ENCODE data around the gene KLF6. TPM values are rescaled to one million over a fixed set of nuclear protein-coding genes. Genes with fewer than 3 reads are reported as not detected.

KLF6 gene
- total and polyA plus RNA-seq, 2 of the 4 experiments (the other 2 are of a cell fraction) = 69.0 to 123 TPM

- Histone ChIP-seq H3K36me3 (ENCODE audit: control insufficient read depth, insufficient read depth, low read length) (no peaks in the 10 kb centered on the region), H3K9ac (ENCODE audit: low read depth, low read length) (no peak overlapping the region), H2BK15ac (ENCODE audit: low read depth, low read length) (peak overlapping the region; percentile 23; the same call in 1 of the 3 replicates), H3K18ac (ENCODE audit: low read depth, low read length) (peak overlapping the region; percentile 34; the same call in 1 of the 2 replicates), H3K4me3 (ENCODE audit: insufficient read depth, low read depth, low read length) (no peak overlapping the region), H4K20me1 (ENCODE audit: insufficient read depth, low read length) (no peaks in the 10 kb centered on the region), H3K9me3 (ENCODE audit: control insufficient read depth, insufficient read depth, low read length) (no peaks in the 10 kb centered on the region), H3K14ac (replicated peaks; ENCODE audit: low read depth, low read length) (0 out of 2 replicates have a peak overlapping the region, but pooled peaks have one; percentile 27), H3K4me1 (ENCODE audit: control insufficient read depth, insufficient read depth, low read length) (peaks cover 3% of the 10 kb centered on the region; the same call in 1 of the 2 replicates), H3K79me1 (ENCODE audit: low read depth in 1 of 2, low read length in 2 of 2) (no peaks in the 10 kb centered on the region), H3K27ac (ENCODE audit: insufficient read depth, low read length) (no peak overlapping the region), H2AK5ac (ENCODE audit: low read depth, low read length) (0 out of 2 replicates have a peak overlapping the region, but pooled peaks have one; percentile 41), H3K27me3 (ENCODE audit: control insufficient read depth, insufficient read depth, low read length) (no peaks in the 10 kb centered on the region), H3K23ac (ENCODE audit: low read depth, low read length) (peak overlapping the region; percentile 69; the same call in 1 of the 2 replicates), H2BK5ac (ENCODE audit: low read depth, low read length, poor library complexity, severe bottlenecking) (peak overlapping the region; percentile 14), H3K56ac (ENCODE audit: extremely low read depth, insufficient read depth, low read length) (no peak overlapping the region), H2BK120ac (ENCODE audit: low read depth, low read length) (no peak overlapping the region; the same call in 1 of the 2 replicates), H4K8ac (ENCODE audit: low read depth in 2 of 2, low read length in 2 of 2) (no peak overlapping the region), H4K5ac (ENCODE audit: low read depth, low read length) (no peak overlapping the region), H2BK20ac (ENCODE audit: low read depth, low read length) (peak overlapping the region; percentile 11; the same call in 1 of the 2 replicates), H3K9me1 (ENCODE audit: insufficient read depth, low read length) (no peaks in the 10 kb centered on the region), H2AFZ (replicated peaks; ENCODE audit: low read length, poor library complexity) (no peak overlapping the region), H3K4me2 (ENCODE audit: low read depth, low read length) (peak overlapping the region; percentile 12; the same call in 1 of the 2 replicates), H2AK9ac (replicated peaks; ENCODE audit: low read depth, low read length, poor library complexity) (no peak overlapping the region), H4K91ac (ENCODE audit: insufficient read depth, low read depth, low read length) (no peak overlapping the region), H3K4ac (ENCODE audit: low read depth, low read length) (peak overlapping the region; percentile 12; the same call in 1 of the 2 replicates)
- no CpG with 5 or more reads among the region's 5 CpGs for WGBS, 2 experiments (ENCODE audit: extremely low coverage in 2 of 2, insufficient read length in 1 of 2)
- intact Hi-C loops (cut with micrococcal nuclease) = no loop called here
- ChIA-PET CTCF (no interaction called here), POLR2A (ENCODE audit: unreplicated experiment) (interaction anchor here (0.8 kb wide), 1 partner anchor 43 kb away, joined by 3 read pairs; no protein-coding TSS in a partner anchor)
- DNase-seq = peak; percentile 76
- BruUV-seq (replicated peaks) = no TSS peak
- peak; percentile 57 for ATAC-seq (ENCODE audit: low read depth)
- in situ Hi-C loops (cut with MboI; ENCODE audit: low sequenced_read_pairs) = no loop called here
- dilution Hi-C loops (cut with HindIII; ENCODE audit: low sequenced_read_pairs, unreplicated experiment) = no loop called here
- TF ChIP-seq MAFK (IDR thresholded peaks at IDR 0.05; ENCODE audit: low read depth, low read length) (no peak), MAZ (IDR thresholded peaks at IDR 0.05; ENCODE audit: borderline replicate concordance, low read depth, low read length) (no peak), NFE2L2 (IDR thresholded peaks at IDR 0.05; ENCODE audit: low read depth, low read length) (peak; percentile 4; the same call in 1 of the 2 replicates), BHLHE40 (IDR thresholded peaks at IDR 0.05; ENCODE audit: low read depth, low read length) (no peak), ELK1 (IDR thresholded peaks at IDR 0.05; ENCODE audit: borderline replicate concordance, low read depth, low read length) (no peak), USF2 (IDR thresholded peaks at IDR 0.05; ENCODE audit: low read depth, low read length) (no peak), MXI1 (IDR thresholded peaks at IDR 0.05; ENCODE audit: borderline replicate concordance, low read depth, low read length) (no peak), CHD1 (IDR thresholded peaks at IDR 0.05; ENCODE audit: low read depth, low read length) (no peak), RFX5 (IDR thresholded peaks at IDR 0.05; ENCODE audit: low read depth, low read length) (no peak), POLR2A (IDR thresholded peaks at IDR 0.05; ENCODE audit: low read depth, low read length) (no peak), RAD21 (IDR thresholded peaks at IDR 0.05; ENCODE audit: low read length) (no peak), SMC3 (IDR thresholded peaks at IDR 0.05; ENCODE audit: low read depth, low read length) (no peak), CEBPB (IDR thresholded peaks at IDR 0.05; ENCODE audit: low read depth, low read length) (peak; percentile 83), RCOR1 (IDR thresholded peaks at IDR 0.05; ENCODE audit: insufficient replicate concordance, low read length) (no peak)
Measured at GRCh38 chr10:3740157-3740871, 44.7 kb downstream of the KLF6 start.
